Kidney glomerular epithelial cell (primary cell): ENCODE data around the gene KRTAP22-1.

Source experiments
- DNase-seq: peaks from one replicate; lab custom pipeline; 2025; lab: John Stamatoyannopoulos, UW

The KRTAP22-1 gene

DNA sequence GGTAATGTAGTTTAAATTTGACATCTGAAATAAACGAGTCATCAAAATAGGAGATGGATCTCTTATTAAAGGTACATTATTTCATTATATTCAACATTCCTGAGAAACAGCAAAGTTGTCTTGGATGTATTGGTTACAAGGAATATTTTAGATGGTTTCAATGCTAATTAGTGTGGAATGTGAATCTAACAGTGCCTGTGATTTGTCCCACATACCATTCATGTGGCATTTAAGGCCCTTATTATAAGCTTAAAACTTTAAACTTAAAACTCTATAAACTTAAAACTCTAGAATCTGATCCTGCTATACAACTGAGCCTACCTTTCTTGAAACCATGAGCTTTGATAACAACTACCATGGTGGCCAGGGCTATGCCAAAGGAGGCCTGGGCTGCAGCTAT, at the start of gene KRTAP22-1:
Gene KRTAP22-1, plus strand, starts transcription at position 301 of the 400 bp plus-strand sequence.
- no peak for DNase-seq

DNA sequence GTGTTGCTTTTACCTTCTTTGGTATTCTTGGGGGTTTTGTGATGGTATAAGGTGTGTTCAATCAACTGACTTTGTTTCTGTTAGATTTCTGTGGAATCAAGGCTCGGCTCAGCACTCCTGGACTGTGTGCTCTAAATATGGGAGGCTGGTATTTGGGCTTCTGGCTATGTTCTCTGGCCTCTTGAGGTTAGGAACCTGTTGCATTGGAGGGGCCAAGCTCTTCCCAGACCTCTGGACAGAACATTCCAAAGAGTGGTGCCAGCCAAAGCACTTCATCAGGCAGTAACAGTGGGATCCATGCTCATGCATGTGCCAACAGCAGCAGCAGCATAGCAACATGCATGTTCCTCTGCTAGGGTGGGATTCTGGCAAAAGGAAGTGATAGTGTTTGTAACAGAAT, 48.1 kb upstream of the KRTAP22-1 start:
- DNase-seq, result no peak

GRCh38 chr21:30555095-30555494, 45.8 kb upstream of the KRTAP22-1 start:
- no peak for DNase-seq

DNA sequence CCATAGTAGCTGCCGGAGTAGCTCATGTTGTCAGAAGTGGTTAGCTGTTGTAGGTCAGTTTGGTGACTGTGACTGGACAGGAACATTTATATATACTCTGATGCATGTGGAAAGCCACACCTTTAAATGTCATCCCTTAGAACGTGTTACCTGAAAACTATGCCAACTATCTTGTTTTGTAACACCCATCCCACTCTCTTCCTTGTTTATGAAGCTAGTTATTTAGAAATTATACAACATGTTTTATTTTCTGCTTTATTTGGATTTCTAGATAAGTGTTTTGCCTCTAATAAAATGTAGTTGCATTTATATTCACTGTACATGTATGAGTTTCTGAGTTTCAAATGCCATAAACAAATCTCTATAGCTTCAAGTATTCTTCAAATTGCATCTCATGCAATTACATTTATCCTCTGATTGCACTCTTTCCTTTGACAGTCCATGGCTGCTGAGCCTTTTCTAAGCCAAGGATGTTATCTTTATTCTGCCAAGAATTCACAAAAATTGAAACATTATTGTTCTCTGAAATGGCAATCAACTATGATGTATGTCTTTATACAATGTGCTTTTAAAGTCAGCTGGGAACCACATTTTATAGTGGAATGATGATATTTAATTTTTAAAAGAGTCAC, 39.5 kb upstream of the KRTAP22-1 start, which contains the start of gene KRTAP19-7:
Gene KRTAP19-7, minus strand, starts transcription at position 51 of the 632 bp plus-strand sequence. Its CDS starts 25 bp downstream, at position 26.
- no peak for DNase-seq

DNA sequence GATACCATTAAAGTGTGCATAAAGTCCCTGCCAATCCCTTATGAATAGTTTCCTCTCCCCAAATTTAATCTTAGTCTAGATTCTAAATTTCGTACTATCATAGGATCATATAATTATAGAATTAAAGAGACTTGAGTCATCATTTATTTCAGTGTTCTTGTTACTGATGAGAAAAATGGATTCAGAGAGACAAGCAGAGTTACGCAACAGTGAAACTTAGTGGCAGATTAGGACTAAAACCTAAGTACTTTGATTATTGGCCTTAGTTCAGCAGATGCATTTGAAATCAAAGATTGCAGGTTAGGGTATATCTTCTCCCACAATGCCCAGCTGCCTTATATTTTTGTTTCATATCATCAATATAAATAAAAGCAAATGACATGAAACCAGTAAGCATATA, 38.9 kb upstream of the KRTAP22-1 start:
- DNase-seq, result no peak

DNA sequence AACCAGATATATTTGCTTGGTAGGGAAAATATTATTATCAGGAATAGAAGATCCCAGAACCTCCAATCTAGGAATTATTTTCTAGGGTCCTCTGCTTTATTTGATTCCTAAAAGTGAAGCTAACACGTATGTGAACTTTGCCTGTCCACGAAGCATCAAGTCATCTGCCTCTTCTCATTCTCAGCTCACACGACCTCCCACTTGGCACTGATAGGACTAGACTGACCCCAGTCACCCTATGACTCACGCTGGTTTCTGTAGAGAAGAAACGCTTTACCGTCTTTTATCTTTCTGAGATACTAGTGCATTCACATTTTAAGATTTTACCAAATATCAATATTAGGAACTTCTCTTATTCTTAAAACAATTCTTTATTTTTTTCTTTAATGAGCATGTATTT, 37.8 kb upstream of the KRTAP22-1 start:
- DNase-seq, result no peak

GRCh38 chr21:30563630-30564029, 37.3 kb upstream of the KRTAP22-1 start:
- no peak for DNase-seq

DNA sequence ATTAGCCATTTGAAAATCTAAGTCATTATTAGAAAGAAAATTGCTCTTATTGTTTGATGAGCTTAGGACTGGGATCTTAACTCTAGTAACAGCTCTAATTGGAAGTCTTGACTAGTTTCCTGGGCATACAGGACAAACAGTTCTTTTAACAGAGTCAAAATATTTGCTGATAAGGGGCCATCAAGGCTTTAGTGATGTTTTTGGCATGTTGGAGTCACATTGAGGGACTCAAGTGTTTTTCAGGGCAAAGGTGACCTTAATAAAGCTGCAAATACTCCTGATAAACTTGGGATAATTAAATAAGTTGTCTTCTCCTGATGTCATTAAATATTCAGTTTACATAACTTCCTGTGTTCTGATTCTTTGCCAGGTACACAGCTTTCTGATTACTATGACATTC, 33.3 kb upstream of the KRTAP22-1 start:
- no peak for DNase-seq

DNA sequence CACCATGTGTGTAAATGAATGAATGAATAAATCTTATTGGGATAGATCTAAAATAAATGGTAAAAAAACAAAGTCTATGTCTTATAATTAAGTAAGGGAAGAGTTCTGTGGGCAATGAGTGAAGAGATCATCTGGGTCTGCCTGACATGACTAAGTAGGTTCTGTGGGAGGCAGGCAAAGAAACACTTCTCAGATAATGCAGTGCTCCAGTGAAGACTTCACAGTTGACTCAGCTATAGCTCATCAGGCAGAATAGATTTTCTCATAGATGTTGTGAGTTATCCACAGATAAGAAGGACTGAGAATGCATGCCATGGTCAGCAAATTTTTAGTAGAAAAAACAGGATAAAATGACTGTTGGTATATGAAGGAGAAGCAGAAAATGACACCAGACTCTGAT, 23.1 kb upstream of the KRTAP22-1 start:
- DNase-seq, result no peak

GRCh38 chr21:30579346-30579745, 21.5 kb upstream of the KRTAP22-1 start:
- no peak for DNase-seq

- no peak for DNase-seq
Measured at GRCh38 chr21:30580132-30580531, 20.8 kb upstream of the KRTAP22-1 start.

DNA sequence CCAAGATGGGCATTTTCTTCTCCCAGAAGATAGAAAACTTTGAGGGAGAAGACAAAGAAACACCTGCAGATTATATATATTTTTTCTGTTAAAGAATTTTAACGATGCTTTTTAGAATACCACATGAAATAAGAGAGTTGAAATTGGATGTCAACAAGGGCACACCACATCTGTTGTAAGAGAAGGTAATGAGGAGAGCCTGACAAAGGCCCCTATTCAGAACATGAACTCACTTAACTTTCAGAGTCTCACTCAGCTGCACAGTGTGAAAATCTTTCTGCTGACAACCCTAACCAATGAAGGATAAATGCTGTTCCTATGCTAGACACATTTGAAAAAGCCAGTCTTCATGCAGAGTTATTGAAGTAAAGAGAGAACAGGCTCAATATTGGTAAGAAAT, 18.0 kb upstream of the KRTAP22-1 start:
- DNase-seq, result no peak

GRCh38 chr21:30590297-30590696, 10.6 kb upstream of the KRTAP22-1 start, which contains the start of gene KRTAP22-2:
TSS of gene KRTAP22-2 (minus strand) at chr21:30590397.
- no peak for DNase-seq

DNA sequence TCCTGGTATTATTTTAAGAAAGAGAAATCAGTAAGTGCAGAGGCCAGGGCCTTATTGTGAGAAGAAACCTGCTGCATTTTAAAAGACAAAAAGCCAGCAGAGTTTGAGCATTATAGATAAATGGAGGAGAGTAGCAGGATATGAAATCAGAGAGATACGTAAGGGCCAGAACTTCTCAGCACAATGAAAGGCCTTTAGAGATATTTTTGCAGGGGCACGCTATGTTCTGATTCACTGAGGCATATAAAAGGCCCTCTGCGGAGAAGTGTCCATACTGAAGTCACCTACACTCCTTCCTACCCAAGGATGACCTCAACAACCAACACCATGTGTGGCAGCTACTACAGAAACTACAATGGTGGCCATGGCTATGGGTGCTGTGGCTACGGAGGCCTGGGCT, 8.7 kb upstream of the KRTAP22-1 start, which contains the start of gene KRTAP6-3:
Gene KRTAP6-3, plus strand, starts transcription at position 301 of the 400 bp plus-strand sequence. Its CDS starts 6 bp downstream, at position 307.
- no peak for DNase-seq

- DNase-seq, result no peak
Measured at GRCh38 chr21:30598802-30599201, 2.1 kb upstream of the KRTAP22-1 start, which contains the start of gene KRTAP6-2. TSS of gene KRTAP6-2 (minus strand) at chr21:30598902. CDS start at chr21:30598874, 28 bp downstream.

GRCh38 chr21:30605968-30606367, 5.1 kb downstream of the KRTAP22-1 start:
- no peak for DNase-seq

DNA sequence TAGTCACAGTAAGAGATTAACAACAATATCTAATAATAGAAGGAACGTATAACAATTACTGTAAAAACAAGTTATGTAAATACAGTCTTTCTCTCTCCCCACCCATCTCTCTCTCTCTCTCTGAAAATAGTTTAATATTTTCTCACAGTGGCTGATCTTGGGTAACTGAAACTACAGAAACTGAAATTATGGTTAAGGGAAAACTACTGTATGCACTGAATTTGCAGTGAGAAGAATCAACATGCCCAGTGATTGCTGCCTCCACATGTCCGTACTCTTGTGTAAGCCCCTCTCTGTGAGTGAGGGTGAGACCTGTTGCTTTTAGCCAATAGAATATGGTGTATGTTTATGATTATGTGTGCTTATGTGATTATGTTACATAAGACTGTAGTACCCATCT, 11.2 kb downstream of the KRTAP22-1 start:
- no peak for DNase-seq

- DNase-seq, result no peak
Measured at GRCh38 chr21:30613836-30614235, 12.9 kb downstream of the KRTAP22-1 start, which contains the start of gene KRTAP6-1. TSS of gene KRTAP6-1 (minus strand) at chr21:30613930. CDS start at chr21:30613904, 26 bp downstream.

DNA sequence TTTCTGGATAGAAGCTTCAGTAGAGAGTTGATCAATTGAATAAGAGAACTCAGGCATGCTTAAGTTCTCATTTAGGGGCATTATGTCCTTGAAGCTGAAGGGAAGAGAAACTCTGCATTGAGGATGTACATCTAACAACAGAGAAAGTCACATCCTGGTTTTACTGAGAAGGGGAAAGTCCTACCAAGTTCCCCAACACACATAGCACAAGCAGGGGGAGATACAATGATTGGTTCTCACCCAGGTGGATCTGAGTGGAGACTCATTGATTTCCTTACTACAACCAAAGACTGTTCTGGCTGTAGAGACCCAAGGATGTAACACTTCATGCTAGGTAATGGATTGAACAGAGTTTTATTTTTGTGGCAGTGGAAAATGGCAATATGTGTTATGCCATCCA, 14.3 kb downstream of the KRTAP22-1 start:
- no peak for DNase-seq

- no peak for DNase-seq
Measured at GRCh38 chr21:30616125-30616524, 15.2 kb downstream of the KRTAP22-1 start, which contains the start of gene KRTAP20-1. TSS of gene KRTAP20-1 (plus strand) at chr21:30616425. CDS start at chr21:30616455, 30 bp downstream.

GRCh38 chr21:30620080-30620479, 19.2 kb downstream of the KRTAP22-1 start:
- no peak for DNase-seq

- no peak for DNase-seq
Measured at GRCh38 chr21:30620522-30620921, 19.6 kb downstream of the KRTAP22-1 start, which contains the start of gene KRTAP20-4. TSS of gene KRTAP20-4 (plus strand) at chr21:30620627.

DNA sequence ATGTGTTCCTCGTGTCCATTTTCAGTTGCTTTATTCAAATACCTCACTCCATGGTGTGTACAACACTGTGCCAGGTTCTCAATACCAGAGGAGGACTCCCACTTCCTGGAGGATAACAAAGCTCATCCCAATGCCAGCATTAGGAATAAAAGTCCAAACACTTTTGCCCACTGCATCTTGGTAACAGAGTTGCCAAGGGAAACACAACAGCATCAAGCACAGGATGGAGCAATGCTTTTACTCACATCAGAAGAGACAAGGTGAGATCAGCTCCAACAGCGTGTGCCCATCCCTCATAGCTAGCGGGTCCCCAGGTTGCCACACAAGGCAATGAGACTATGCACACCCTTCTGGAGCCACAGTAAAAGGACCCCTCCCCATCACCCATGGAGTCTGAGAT, 22.5 kb downstream of the KRTAP22-1 start:
- no peak for DNase-seq
